ENCODE results near the gene RHOF. TPM values are rescaled to one million over a fixed set of nuclear protein-coding genes. Genes with fewer than 3 reads are reported as not detected.

RHOF gene
- total and polyA plus RNA-seq, 2 of the 13 experiments (the other 11 are each of a cell fraction or from before 2014, with no cell fraction given), result 14.6 to 32.2 TPM

- TF ChIP-seq TFDP2 (CRISPR knock-in tag; IDR thresholded peaks at IDR 0.05) (0 out of 2 replicates have a peak, but pooled peaks have one; percentile 32), ZNF563 (CRISPR knock-in tag; IDR thresholded peaks at IDR 0.05) (peak; percentile 69), SOX13 (IDR thresholded peaks at IDR 0.05) (no peak), SOX13 (CRISPR knock-in tag; conservative IDR thresholded peaks at IDR 0.05 in 1 of 2, IDR thresholded peaks at IDR 0.05 in 1 of 2) (0 out of 4 replicates have a peak, but pooled peaks of 1 of the 2 experiments have one; percentile 25), ZNF609 (CRISPR knock-in tag; IDR thresholded peaks at IDR 0.05; ENCODE audit: borderline replicate concordance) (0 out of 2 replicates have a peak, but pooled peaks have one; percentile 2), ZNF430 (CRISPR knock-in tag; IDR thresholded peaks at IDR 0.05) (0 out of 2 replicates have a peak, but pooled peaks have one; percentile 51), CREBL2 (CRISPR knock-in tag; IDR thresholded peaks at IDR 0.05; ENCODE audit: borderline replicate concordance) (peak; percentile 79; the same call in 1 of the 2 replicates), ZNF441 (CRISPR knock-in tag; IDR thresholded peaks at IDR 0.05; ENCODE audit: borderline replicate concordance) (0 out of 2 replicates have a peak, but pooled peaks have one; percentile 10), SAP130 (CRISPR knock-in tag; IDR thresholded peaks at IDR 0.05; ENCODE audit: low read depth) (peak; percentile 10; the same call in 1 of the 2 replicates), KDM5B (CRISPR knock-in tag; IDR thresholded peaks at IDR 0.05; ENCODE audit: borderline replicate concordance) (peak; percentile 59; the same call in 1 of the 2 replicates), ZNF816 (CRISPR knock-in tag; IDR thresholded peaks at IDR 0.05; ENCODE audit: borderline replicate concordance) (0 out of 2 replicates have a peak, but pooled peaks have one; percentile 4), ZNF605 (CRISPR knock-in tag; IDR thresholded peaks at IDR 0.05) (peak; percentile 46; the same call in 1 of the 2 replicates), ZNF552 (CRISPR knock-in tag; IDR thresholded peaks at IDR 0.05; ENCODE audit: borderline replicate concordance) (no peak), ZSCAN29 (CRISPR knock-in tag; conservative IDR thresholded peaks at IDR 0.05) (0 out of 2 replicates have a peak, but pooled peaks have one; percentile 39), ZNF501 (CRISPR knock-in tag; IDR thresholded peaks at IDR 0.05) (peak; percentile 66; the same call in 1 of the 2 replicates), NFE2L1 (CRISPR knock-in tag; IDR thresholded peaks at IDR 0.05; ENCODE audit: borderline replicate concordance) (peak; percentile 96), ZNF562 (CRISPR knock-in tag; IDR thresholded peaks at IDR 0.05; ENCODE audit: borderline replicate concordance) (no peak)
- TF ChIP-seq, protein P1, sequence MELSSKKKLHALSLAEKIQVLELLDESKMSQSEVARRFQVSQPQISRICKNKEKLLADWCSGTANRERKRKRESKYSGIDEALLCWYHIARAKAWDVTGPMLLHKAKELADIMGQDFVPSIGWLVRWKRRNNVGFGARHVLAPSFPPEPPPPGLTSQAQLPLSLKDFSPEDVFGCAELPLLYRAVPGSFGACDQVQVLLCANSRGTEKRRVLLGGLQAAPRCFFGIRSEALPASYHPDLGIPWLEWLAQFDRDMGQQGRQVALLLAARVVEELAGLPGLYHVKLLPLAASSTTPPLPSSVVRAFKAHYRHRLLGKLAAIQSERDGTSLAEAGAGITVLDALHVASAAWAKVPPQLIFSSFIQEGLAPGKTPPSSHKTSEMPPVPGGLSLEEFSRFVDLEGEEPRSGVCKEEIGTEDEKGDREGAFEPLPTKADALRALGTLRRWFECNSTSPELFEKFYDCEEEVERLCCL (CRISPR knock-in tag; IDR thresholded peaks at IDR 0.05; ENCODE audit: borderline replicate concordance), result 0 out of 2 replicates have a peak, but pooled peaks have one; percentile 11
These were observed 7.5 kb upstream of the RHOF start (continued) for GRCh38 chr12:121800694-121801594.

All from HepG2 (cell line).